ENCODE measurements around the gene LAGE3.

Gene LAGE3

DNA sequence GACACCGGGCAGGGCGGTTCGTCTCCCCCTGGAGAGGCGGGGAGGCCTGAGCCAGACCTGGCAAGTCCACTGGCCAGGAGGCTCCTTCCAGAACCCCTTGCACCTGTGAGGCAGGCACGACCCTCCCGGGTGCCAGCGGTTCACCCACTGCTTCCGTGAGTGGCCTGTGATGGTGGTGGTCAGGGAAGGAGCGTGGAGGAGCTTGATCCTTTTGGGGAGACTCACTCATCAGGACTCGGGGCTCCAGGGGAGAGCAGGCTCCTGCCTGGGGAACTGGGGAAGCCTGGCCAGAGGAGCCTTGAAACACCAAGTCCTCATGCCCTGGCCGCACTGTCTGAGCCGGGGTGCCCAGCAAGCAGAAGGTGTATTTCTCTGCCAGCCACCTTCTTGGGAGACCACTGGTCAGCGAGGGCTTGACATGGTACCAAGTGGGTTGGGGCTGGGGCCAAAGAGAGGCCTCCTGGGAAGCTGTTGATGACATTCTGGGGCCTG lies 34.3 kb downstream of the LAGE3 start:
- Histone ChIP-seq H3K9me3 (ENCODE audit: low read length) (no peaks in the 10 kb centered on the region), H3K4me3 (ENCODE audit: low read depth in 1 of 2, low read length in 2 of 2) (peak overlapping the region; percentile 41 to 47), H3K27ac (ENCODE audit: low read depth, low read length) (peak overlapping the region; percentile 63), H3K4me1 (ENCODE audit: insufficient read depth, low read length) (peaks cover 10% of the 10 kb centered on the region), H3K9ac (ENCODE audit: low read length) (peak overlapping the region; percentile 39), H3K36me3 (ENCODE audit: insufficient read depth, low read length) (peaks cover 31% of the 10 kb centered on the region), H3K27me3 (ENCODE audit: control insufficient read depth in 1 of 2, insufficient read depth in 2 of 2, low read length in 2 of 2) (peaks cover 0 to 5% of the 10 kb centered on the region in 2 donors)

DNA sequence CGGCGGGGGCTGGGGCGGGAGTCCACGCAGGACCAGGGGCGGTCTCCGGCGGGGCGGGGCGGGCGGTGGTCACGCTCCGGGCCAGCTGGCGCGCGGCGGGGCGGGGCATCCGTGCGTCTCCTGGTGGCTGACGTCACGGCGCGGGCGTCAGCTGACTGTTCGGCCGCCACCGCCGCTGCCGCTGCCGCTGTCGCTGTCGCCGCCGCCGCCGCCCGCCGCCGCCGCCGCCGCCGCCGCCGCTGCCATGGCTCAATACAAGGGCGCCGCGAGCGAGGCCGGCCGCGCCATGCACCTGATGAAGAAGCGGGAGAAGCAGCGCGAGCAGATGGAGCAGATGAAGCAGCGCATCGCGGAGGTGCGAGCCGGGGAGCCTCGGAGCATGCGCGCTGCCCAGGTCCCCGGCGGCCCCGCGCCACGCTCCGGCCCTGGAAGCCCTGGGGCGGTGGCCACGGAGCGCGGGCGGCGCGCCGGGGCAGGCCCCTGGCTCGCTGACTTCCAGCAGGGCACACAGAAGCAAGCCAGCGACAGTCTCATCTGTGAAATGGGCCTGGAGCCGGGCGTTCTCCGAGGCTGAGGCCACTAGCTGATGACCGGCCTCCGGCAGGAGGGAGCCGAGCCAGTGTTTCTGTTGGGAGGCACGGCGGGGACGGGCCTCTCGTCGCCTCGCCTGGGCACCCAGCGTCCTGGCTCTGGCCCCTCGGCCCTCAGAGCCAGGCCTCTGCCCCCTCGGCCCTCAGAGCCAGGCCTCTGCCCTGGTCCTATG lies 34.9 kb downstream of the LAGE3 start, which contains the start of gene FAM50A:
FAM50A (plus strand) TSS at position 150 of the 763 bp plus-strand sequence; CDS start at position 245, 95 bp downstream.
- Histone ChIP-seq H3K27me3 (ENCODE audit: control insufficient read depth in 1 of 2, insufficient read depth in 2 of 2, low read length in 2 of 2) (peaks cover 0 to 5% of the 10 kb centered on the region in 2 donors), H3K9me3 (ENCODE audit: low read length) (no peaks in the 10 kb centered on the region), H3K4me3 (ENCODE audit: low read depth in 1 of 2, low read length in 2 of 2) (peak within 1 kb of the TSS; percentile 41 to 47), H3K4me1 (ENCODE audit: insufficient read depth, low read length) (peaks cover 10% of the 10 kb centered on the region), H3K27ac (ENCODE audit: low read depth, low read length) (peak within 1 kb of the TSS; percentile 63), H3K9ac (ENCODE audit: low read length) (peak within 1 kb of the TSS; percentile 39), H3K36me3 (ENCODE audit: insufficient read depth, low read length) (peaks cover 31% of the 10 kb centered on the region)

DNA sequence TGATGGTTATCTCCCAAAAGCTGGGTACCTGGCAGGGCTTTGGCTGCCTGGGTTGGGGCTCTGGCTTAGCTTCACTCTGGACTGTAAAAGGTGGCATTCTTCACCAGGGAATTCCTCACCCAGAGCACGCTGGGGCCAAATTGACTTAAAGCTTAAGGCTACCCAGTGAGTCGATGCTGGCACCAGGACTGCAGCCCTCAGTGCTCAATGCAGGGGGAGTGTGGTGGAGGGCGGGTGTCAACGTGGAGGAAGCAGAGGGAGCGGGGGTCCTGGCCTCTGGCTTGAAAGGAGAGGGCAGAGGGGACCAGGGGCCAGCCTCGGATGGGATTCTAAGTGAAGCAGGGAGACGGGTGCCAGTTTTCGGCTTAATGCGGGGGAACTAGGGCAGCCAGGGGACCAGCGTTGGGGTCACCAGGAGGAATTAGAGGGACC lies 35.6 kb downstream of the LAGE3 start:
- Histone ChIP-seq H3K9ac (ENCODE audit: low read length) (no peak overlapping the region), H3K4me3 (ENCODE audit: low read depth in 1 of 2, low read length in 2 of 2) (no peak overlapping the region)

DNA sequence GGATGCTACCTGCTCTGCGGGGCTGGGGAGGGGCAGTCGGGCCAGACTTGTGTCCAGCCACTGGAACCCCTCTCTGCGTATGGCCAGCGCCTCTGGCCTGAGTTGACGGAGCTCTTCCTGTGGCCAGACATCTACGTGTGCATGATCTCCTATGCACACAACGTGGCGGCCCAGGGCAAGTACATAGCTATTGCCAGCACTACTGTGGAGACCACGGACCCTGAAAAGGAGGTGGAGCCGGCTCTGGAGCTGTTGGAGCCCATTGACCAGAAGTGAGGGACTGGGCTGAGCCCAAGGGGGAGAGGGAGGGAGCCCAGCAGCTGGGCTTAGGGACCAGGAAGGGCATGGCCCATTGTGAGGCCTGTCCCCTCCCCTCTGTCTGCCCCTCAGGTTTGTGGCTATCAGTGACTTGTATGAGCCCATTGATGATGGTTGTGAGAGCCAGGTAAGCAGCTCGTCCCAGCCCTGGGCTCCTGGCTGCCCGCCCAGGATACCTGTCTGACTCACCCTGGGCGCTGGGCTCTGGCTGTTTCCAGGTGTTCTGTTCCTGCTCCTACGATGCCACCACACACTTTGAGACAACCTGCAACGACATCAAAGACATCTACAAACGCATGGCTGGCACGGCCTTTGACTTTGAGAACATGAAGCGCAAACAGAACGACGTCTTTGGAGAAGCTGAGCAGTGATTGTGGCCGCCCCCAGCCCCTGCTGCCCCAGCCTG lies 36.9 kb downstream of the LAGE3 start:
- no peak overlapping the region for H3K4me3 ChIP-seq (ENCODE audit: low read depth in 1 of 2, low read length in 2 of 2)
- H3K27me3 ChIP-seq (ENCODE audit: control insufficient read depth in 1 of 2, insufficient read depth in 2 of 2, low read length in 2 of 2): peaks cover 0 to 5% of the 10 kb centered on the region in 2 donors
- H3K27ac ChIP-seq (ENCODE audit: low read depth, low read length): no peak overlapping the region
- H3K9ac ChIP-seq (ENCODE audit: low read length): no peak overlapping the region
- peaks cover 31% of the 10 kb centered on the region for H3K36me3 ChIP-seq (ENCODE audit: insufficient read depth, low read length)
- peaks cover 18% of the 10 kb centered on the region for H3K4me1 ChIP-seq (ENCODE audit: insufficient read depth, low read length)
- H3K9me3 ChIP-seq (ENCODE audit: low read length): no peaks in the 10 kb centered on the region

More for the DNA sequence above, 35.6 kb downstream of the LAGE3 start:
- Histone ChIP-seq H3K36me3 (ENCODE audit: insufficient read depth, low read length) (peaks cover 31% of the 10 kb centered on the region), H3K27ac (ENCODE audit: low read depth, low read length) (peak overlapping the region; percentile 7), H3K9me3 (ENCODE audit: low read length) (no peaks in the 10 kb centered on the region), H3K27me3 (ENCODE audit: control insufficient read depth in 1 of 2, insufficient read depth in 2 of 2, low read length in 2 of 2) (peaks cover 0 to 5% of the 10 kb centered on the region in 2 donors), H3K4me1 (ENCODE audit: insufficient read depth, low read length) (peaks cover 13% of the 10 kb centered on the region)

DNA sequence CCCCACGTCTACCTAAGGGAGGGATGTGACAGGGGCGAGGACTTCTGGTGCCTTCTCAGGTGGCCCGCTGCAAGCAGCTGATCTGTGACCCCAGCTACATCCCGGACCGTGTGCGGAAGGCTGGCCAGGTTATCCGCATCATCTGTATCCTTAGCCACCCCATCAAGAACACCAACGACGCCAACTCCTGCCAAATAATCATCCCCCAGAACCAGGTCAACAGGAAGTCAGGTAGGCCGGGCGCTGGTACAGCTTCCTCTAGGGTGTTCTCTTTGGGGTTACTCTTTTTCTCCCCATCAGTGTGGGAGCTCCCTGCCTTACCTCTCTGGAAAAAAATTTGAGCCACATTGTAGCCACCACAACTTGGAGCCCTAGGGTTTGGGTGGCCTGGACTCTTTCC lies 37.5 kb downstream of the LAGE3 start:
- H3K4me3 ChIP-seq (ENCODE audit: low read depth in 1 of 2, low read length in 2 of 2): no peak overlapping the region
- no peak overlapping the region for H3K27ac ChIP-seq (ENCODE audit: low read depth, low read length)
- no peak overlapping the region for H3K9ac ChIP-seq (ENCODE audit: low read length)
- H3K4me1 ChIP-seq (ENCODE audit: insufficient read depth, low read length): peaks cover 18% of the 10 kb centered on the region
- H3K27me3 ChIP-seq (ENCODE audit: control insufficient read depth in 1 of 2, insufficient read depth in 2 of 2, low read length in 2 of 2): peaks cover 0 to 5% of the 10 kb centered on the region in 2 donors
- peaks cover 31% of the 10 kb centered on the region for H3K36me3 ChIP-seq (ENCODE audit: insufficient read depth, low read length)
- H3K9me3 ChIP-seq (ENCODE audit: low read length): no peaks in the 10 kb centered on the region

DNA sequence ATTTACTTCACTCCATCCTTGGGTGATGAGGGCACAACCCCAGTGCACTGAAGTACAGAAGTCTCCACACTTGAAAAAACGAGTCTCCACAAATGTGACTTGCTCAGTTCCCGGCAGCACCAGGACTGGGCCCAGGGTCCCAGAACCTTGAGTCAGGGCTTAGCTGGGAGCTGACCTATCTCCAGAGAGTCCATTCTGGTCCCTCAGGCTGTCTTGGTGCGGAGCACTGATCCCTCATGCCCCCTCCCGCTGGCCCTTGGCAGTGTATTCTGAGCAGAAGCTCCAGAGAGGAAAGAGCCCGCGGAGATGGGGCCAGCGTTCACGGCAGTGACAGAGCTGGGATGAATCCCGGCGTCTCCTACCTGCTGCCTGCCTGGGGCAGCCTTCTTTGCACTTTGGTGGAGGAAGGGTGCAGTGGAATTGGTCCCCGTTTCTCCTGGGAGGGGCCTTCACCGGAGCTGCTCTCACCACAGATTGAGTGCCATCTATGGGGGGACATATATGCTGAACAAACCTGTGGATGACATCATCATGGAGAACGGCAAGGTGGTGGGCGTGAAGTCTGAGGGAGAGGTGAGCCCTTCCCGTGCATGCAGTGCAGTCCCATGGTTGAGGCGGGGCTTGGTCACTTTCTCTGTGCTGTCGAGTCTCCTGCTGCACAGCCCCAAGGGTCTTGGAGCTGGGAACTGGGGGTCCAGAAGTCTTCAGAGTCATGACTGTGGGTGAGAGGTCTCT lies 38.3 kb downstream of the LAGE3 start:
- Histone ChIP-seq H3K4me3 (ENCODE audit: low read depth in 1 of 2, low read length in 2 of 2) (no peak overlapping the region), H3K36me3 (ENCODE audit: insufficient read depth, low read length) (peaks cover 26% of the 10 kb centered on the region), H3K4me1 (ENCODE audit: insufficient read depth, low read length) (peaks cover 18% of the 10 kb centered on the region), H3K27ac (ENCODE audit: low read depth, low read length) (no peak overlapping the region), H3K27me3 (ENCODE audit: control insufficient read depth in 1 of 2, insufficient read depth in 2 of 2, low read length in 2 of 2) (peaks cover 0 to 5% of the 10 kb centered on the region in 2 donors), H3K9ac (ENCODE audit: low read length) (no peak overlapping the region), H3K9me3 (ENCODE audit: low read length) (no peaks in the 10 kb centered on the region)

DNA sequence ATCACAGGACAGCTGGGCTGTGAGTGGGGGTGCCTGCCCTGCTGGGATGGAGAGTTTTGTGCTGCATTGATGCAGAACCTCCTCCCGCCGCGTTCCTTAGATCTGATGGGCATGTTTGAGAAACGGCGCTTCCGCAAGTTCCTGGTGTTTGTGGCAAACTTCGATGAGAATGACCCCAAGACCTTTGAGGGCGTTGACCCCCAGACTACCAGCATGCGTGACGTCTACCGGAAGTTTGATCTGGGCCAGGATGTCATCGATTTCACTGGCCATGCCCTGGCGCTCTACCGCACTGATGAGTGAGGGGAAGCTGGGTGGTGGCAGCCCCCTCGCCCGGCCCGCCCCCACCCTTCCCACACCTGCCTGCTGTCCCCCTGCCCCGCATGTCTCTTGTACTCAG lies 39.2 kb downstream of the LAGE3 start:
- H3K36me3 ChIP-seq (ENCODE audit: insufficient read depth, low read length): peaks cover 29% of the 10 kb centered on the region
- H3K4me1 ChIP-seq (ENCODE audit: insufficient read depth, low read length): peaks cover 9% of the 10 kb centered on the region
- H3K4me3 ChIP-seq (ENCODE audit: low read depth in 1 of 2, low read length in 2 of 2): no peak overlapping the region
- no peak overlapping the region for H3K27ac ChIP-seq (ENCODE audit: low read depth, low read length)
- H3K9ac ChIP-seq (ENCODE audit: low read length): no peak overlapping the region
- peaks cover 0 to 4% of the 10 kb centered on the region in 2 donors for H3K27me3 ChIP-seq (ENCODE audit: control insufficient read depth in 1 of 2, insufficient read depth in 2 of 2, low read length in 2 of 2)
- no peaks in the 10 kb centered on the region for H3K9me3 ChIP-seq (ENCODE audit: low read length)

DNA sequence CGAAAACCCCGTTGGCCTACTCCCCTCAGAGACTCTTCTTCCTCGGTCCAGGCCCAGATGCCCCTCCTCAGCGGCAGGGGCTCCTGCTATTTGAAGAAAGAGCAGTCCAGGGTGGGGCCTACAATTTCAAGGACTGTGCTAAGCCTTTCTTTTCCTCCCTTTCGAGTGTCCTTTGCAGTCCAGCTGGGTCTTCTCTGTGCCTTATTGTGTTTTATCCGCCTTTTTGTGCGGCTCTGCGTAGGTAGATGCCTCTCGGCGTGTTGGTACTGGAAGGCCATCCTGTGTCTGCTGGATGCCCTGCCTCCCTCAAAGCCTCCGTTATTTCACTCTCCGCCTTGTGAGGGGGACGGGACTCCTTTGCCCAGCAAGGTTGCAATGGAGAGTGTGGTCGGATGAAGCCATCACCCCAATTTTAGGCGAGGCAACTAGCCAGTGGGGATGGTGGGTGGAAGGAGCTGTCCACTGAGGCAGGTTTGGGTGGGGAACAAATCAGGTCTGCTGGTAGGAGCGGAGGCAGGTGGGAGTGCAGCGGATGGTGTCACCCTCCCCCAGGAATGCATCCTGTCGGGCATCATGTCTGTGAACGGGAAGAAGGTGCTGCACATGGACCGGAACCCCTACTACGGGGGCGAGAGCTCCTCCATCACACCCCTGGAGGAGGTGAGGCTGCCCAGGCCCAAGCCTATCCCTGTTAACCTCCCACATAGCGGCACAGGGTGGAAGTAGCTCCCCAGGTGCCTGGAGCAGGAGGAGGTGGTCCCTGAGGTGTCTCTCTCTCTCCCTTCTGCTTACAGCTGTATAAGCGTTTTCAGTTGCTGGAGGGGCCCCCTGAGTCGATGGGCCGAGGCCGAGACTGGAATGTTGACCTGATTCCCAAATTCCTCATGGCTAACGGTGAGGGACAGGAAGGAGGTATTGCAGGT lies 40.8 kb downstream of the LAGE3 start:
- H3K4me3 ChIP-seq (ENCODE audit: low read depth in 1 of 2, low read length in 2 of 2): peak overlapping the region; percentile 33
- no peaks in the 10 kb centered on the region for H3K27me3 ChIP-seq (ENCODE audit: control insufficient read depth in 1 of 2, insufficient read depth in 2 of 2, low read length in 2 of 2)
- peaks cover 37% of the 10 kb centered on the region for H3K36me3 ChIP-seq (ENCODE audit: insufficient read depth, low read length)
- peak overlapping the region; percentile 24 for H3K27ac ChIP-seq (ENCODE audit: low read depth, low read length)
- H3K9ac ChIP-seq (ENCODE audit: low read length): peak overlapping the region; percentile 0
- H3K4me1 ChIP-seq (ENCODE audit: insufficient read depth, low read length): peaks cover 8% of the 10 kb centered on the region
- H3K9me3 ChIP-seq (ENCODE audit: low read length): no peaks in the 10 kb centered on the region

DNA sequence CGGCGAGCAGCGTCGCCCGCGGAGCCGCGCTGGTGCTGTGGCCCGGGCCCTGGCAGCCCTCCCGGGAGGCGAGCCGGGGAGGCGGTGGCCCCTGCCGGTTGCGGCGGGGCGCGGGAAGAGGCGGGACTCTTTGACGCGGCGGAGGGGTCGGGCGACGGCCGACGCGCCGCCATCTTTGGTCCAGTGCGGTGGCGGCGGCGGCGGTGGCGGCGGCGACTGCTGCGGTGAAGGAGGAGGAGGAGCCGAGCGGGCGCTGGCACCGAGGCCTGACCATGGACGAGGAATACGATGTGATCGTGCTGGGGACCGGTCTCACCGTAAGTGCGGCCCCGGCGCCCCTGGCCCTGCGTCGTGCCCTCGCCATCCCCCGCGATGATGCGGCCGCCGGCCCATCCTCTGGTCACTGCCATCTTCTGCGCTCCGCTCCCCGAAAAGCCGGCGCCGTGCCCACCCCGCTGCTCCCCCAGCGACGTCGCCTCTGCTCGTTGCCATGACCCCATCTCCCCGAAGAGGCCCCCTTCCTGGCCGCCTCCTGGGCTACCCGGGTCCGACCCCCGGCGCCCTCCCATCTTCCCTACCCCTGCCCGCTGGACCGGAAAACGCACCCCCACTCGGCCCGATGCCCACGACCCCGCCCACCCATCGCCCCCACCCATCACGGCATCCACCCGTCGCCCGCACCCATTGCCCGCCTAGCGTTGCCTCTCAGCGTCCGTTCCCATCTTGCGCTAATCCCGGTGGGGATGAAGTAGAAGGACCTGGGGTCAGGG lies 41.9 kb downstream of the LAGE3 start, which contains the start of gene GDI1:
GDI1 (plus strand) TSS at position 172 of the 770 bp plus-strand sequence; CDS start at position 273, 101 bp downstream.
- Histone ChIP-seq H3K27me3 (ENCODE audit: control insufficient read depth in 1 of 2, insufficient read depth in 2 of 2, low read length in 2 of 2) (no peaks in the 10 kb centered on the region), H3K27ac (ENCODE audit: low read depth, low read length) (peak within 1 kb of the TSS; percentile 41), H3K36me3 (ENCODE audit: insufficient read depth, low read length) (peaks cover 36% of the 10 kb centered on the region)

More for the DNA sequence above, 41.9 kb downstream of the LAGE3 start, which contains the start of gene GDI1:
- Histone ChIP-seq H3K4me1 (ENCODE audit: insufficient read depth, low read length) (peaks cover 8% of the 10 kb centered on the region), H3K4me3 (ENCODE audit: low read depth in 1 of 2, low read length in 2 of 2) (peak within 1 kb of the TSS; percentile 33 to 48), H3K9me3 (ENCODE audit: low read length) (no peaks in the 10 kb centered on the region), H3K9ac (ENCODE audit: low read length) (peak within 1 kb of the TSS; percentile 19)
